WTC11 (cell line): ENCODE data around the gene SLC38A6.

ENCODE experiments used
- NR3C1 ChIP-seq: sonication (generic); formaldehyde crosslinking; conservative IDR thresholded peaks from 2 replicates; pipeline ENCODE4 v1.8.1; 2023; ENCODE audit warnings: low read depth, mild to moderate bottlenecking, missing genetic modification reagents
- TEAD4 ChIP-seq: sonication (generic); formaldehyde crosslinking; IDR thresholded peaks from 2 replicates; pipeline ENCODE4 v1.8.0; 2022; ENCODE audit warnings: mild to moderate bottlenecking, missing genetic modification reagents
- TP53 ChIP-seq: sonication (generic); formaldehyde crosslinking; IDR thresholded peaks from 2 replicates; pipeline ENCODE4 v1.8.1; 2023; ENCODE audit warnings: mild to moderate bottlenecking, missing genetic modification reagents
- ZNF416 ChIP-seq: fragments of 250-450 bp; sonication (Bioruptor Pico); IDR thresholded peaks from 2 replicates; pipeline ENCODE4 v1.9.0; 2021; ENCODE audit warnings: mild to moderate bottlenecking, inconsistent platforms
- TF ChIP-seq, protein P1 (sequence below): sonication (generic); formaldehyde crosslinking; conservative IDR thresholded peaks from 2 replicates; pipeline ENCODE4 v1.8.1; 2023; ENCODE audit warnings: mild to moderate bottlenecking, low read depth, missing genetic modification reagents, moderate library complexity
- TF ChIP-seq, protein P2 (sequence below): sonication (generic); formaldehyde crosslinking; IDR thresholded peaks from 2 replicates; pipeline ENCODE4 v1.8.1; 2022; ENCODE audit warnings: low read depth, mild to moderate bottlenecking, moderate library complexity, missing genetic modification reagents, borderline replicate concordance
- TF ChIP-seq, protein P3 (sequence below): fragments of 200-600 bp; IDR thresholded peaks from 2 replicates; pipeline ENCODE4 v1.8.0; 2022; ENCODE audit warnings: antibody characterized with exemption
- TF ChIP-seq, protein P4 (sequence below): sonication (generic); formaldehyde crosslinking; IDR thresholded peaks from 2 replicates; pipeline ENCODE4 v1.8.1; 2022; ENCODE audit warnings: mild to moderate bottlenecking, missing genetic modification reagents, moderate library complexity, borderline replicate concordance
- TF ChIP-seq, protein P5 (sequence below): sonication (generic); formaldehyde crosslinking; conservative IDR thresholded peaks from 2 replicates; pipeline ENCODE4 v1.8.1; 2022; ENCODE audit warnings: mild to moderate bottlenecking, missing genetic modification reagents

DNA sequence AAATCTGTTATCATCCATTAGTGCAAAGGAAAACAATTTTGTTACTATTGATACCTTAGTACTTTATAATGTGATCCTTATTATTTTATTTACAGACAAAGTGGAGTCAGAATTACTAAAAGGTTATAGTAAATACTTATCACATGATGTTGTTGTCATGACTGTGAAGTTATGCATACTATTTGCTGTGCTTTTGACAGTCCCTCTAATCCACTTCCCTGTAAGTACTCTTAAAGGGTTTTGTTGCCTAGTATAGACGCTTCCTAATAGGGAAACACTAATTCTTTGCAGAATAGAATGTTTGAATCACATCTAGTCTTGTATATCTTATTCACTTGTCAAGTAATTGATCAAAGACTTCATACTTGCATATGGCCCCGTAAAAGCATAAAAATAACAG lies 69.4 kb downstream of the SLC38A6 start:
- TF ChIP-seq, protein P1, sequence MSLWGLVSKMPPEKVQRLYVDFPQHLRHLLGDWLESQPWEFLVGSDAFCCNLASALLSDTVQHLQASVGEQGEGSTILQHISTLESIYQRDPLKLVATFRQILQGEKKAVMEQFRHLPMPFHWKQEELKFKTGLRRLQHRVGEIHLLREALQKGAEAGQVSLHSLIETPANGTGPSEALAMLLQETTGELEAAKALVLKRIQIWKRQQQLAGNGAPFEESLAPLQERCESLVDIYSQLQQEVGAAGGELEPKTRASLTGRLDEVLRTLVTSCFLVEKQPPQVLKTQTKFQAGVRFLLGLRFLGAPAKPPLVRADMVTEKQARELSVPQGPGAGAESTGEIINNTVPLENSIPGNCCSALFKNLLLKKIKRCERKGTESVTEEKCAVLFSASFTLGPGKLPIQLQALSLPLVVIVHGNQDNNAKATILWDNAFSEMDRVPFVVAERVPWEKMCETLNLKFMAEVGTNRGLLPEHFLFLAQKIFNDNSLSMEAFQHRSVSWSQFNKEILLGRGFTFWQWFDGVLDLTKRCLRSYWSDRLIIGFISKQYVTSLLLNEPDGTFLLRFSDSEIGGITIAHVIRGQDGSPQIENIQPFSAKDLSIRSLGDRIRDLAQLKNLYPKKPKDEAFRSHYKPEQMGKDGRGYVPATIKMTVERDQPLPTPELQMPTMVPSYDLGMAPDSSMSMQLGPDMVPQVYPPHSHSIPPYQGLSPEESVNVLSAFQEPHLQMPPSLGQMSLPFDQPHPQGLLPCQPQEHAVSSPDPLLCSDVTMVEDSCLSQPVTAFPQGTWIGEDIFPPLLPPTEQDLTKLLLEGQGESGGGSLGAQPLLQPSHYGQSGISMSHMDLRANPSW (CRISPR knock-in tag) = no peak
- TF ChIP-seq, protein P2, sequence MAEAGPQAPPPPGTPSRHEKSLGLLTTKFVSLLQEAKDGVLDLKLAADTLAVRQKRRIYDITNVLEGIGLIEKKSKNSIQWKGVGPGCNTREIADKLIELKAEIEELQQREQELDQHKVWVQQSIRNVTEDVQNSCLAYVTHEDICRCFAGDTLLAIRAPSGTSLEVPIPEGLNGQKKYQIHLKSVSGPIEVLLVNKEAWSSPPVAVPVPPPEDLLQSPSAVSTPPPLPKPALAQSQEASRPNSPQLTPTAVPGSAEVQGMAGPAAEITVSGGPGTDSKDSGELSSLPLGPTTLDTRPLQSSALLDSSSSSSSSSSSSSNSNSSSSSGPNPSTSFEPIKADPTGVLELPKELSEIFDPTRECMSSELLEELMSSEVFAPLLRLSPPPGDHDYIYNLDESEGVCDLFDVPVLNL = no peak
- TF ChIP-seq, protein P3, sequence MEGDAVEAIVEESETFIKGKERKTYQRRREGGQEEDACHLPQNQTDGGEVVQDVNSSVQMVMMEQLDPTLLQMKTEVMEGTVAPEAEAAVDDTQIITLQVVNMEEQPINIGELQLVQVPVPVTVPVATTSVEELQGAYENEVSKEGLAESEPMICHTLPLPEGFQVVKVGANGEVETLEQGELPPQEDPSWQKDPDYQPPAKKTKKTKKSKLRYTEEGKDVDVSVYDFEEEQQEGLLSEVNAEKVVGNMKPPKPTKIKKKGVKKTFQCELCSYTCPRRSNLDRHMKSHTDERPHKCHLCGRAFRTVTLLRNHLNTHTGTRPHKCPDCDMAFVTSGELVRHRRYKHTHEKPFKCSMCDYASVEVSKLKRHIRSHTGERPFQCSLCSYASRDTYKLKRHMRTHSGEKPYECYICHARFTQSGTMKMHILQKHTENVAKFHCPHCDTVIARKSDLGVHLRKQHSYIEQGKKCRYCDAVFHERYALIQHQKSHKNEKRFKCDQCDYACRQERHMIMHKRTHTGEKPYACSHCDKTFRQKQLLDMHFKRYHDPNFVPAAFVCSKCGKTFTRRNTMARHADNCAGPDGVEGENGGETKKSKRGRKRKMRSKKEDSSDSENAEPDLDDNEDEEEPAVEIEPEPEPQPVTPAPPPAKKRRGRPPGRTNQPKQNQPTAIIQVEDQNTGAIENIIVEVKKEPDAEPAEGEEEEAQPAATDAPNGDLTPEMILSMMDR = no peak
- no peak for TF ChIP-seq TEAD4 (CRISPR knock-in tag)
- TF ChIP-seq, protein P4, sequence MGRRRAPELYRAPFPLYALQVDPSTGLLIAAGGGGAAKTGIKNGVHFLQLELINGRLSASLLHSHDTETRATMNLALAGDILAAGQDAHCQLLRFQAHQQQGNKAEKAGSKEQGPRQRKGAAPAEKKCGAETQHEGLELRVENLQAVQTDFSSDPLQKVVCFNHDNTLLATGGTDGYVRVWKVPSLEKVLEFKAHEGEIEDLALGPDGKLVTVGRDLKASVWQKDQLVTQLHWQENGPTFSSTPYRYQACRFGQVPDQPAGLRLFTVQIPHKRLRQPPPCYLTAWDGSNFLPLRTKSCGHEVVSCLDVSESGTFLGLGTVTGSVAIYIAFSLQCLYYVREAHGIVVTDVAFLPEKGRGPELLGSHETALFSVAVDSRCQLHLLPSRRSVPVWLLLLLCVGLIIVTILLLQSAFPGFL (CRISPR knock-in tag) = no peak
- TF ChIP-seq ZNF416 (CRISPR knock-in tag) = no peak
- TF ChIP-seq, protein P5, sequence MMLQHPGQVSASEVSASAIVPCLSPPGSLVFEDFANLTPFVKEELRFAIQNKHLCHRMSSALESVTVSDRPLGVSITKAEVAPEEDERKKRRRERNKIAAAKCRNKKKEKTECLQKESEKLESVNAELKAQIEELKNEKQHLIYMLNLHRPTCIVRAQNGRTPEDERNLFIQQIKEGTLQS (CRISPR knock-in tag) = no peak
- no peak for TF ChIP-seq TP53 (CRISPR knock-in tag)
- no peak for TF ChIP-seq NR3C1 (CRISPR knock-in tag)
